Liver (tissue), 3 donors: ENCODE data around the gene HTR3A.

Experiments
- FOXA1 ChIP-seq: IDR thresholded peaks from 2 replicates; pipeline ENCODE4 v1.6.1; 2016; ENCODE audit warnings: antibody characterized with exemption
- FOXA2 ChIP-seq: IDR thresholded peaks from 2 replicates; pipeline ENCODE4 v1.6.1; 2016; ENCODE audit warnings: antibody characterized with exemption
- HNF4A ChIP-seq, 2 donors: conservative IDR thresholded peaks; 2 replicates each; pipeline ENCODE4 v1.6.1; 2016; ENCODE audit warnings: antibody characterized with exemption in 2 of 2, mild to moderate bottlenecking in 2 of 2
- HNF4G ChIP-seq: IDR thresholded peaks from 2 replicates; pipeline ENCODE4 v1.6.1; 2016; ENCODE audit warnings: antibody characterized with exemption
- RAD21 ChIP-seq, 2 donors: IDR thresholded peaks; 2 replicates each; pipeline ENCODE4 v1.6.1; 2016; ENCODE audit warnings: antibody characterized with exemption in 2 of 2, mild to moderate bottlenecking in 2 of 2
- TAF1 ChIP-seq: conservative IDR thresholded peaks from 2 replicates; pipeline ENCODE4 v1.6.1; 2016; ENCODE audit warnings: antibody characterized with exemption, mild to moderate bottlenecking
- TF ChIP-seq, protein P1 (sequence below): fragments of 150-350 bp; IDR thresholded peaks from 2 replicates; pipeline ENCODE4 v1.5.1; 2017; ENCODE audit warnings: improper control_type of control experiment, low read depth, low read length; ENCODE audit not compliant: missing input control
- TF ChIP-seq, protein P2 (sequence below): IDR thresholded peaks from 2 replicates; pipeline ENCODE4 v1.6.1; 2016; ENCODE audit warnings: antibody characterized with exemption
- TF ChIP-seq, protein P3 (sequence below): IDR thresholded peaks from 2 replicates; pipeline ENCODE4 v1.6.1; 2016; ENCODE audit warnings: antibody characterized with exemption, mild to moderate bottlenecking
- donor health status: healthy.
- donor health status: healthy.

GRCh38 chr11:113977701-113978100 lies 2.8 kb downstream of the HTR3A start:
- TF ChIP-seq, protein P1, sequence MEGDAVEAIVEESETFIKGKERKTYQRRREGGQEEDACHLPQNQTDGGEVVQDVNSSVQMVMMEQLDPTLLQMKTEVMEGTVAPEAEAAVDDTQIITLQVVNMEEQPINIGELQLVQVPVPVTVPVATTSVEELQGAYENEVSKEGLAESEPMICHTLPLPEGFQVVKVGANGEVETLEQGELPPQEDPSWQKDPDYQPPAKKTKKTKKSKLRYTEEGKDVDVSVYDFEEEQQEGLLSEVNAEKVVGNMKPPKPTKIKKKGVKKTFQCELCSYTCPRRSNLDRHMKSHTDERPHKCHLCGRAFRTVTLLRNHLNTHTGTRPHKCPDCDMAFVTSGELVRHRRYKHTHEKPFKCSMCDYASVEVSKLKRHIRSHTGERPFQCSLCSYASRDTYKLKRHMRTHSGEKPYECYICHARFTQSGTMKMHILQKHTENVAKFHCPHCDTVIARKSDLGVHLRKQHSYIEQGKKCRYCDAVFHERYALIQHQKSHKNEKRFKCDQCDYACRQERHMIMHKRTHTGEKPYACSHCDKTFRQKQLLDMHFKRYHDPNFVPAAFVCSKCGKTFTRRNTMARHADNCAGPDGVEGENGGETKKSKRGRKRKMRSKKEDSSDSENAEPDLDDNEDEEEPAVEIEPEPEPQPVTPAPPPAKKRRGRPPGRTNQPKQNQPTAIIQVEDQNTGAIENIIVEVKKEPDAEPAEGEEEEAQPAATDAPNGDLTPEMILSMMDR, result no peak
- TF ChIP-seq HNF4A (conservative IDR thresholded peaks at IDR 0.05), result no peak
- TF ChIP-seq, protein P2, sequence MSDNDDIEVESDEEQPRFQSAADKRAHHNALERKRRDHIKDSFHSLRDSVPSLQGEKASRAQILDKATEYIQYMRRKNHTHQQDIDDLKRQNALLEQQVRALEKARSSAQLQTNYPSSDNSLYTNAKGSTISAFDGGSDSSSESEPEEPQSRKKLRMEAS, result no peak
- TF ChIP-seq, protein P3, sequence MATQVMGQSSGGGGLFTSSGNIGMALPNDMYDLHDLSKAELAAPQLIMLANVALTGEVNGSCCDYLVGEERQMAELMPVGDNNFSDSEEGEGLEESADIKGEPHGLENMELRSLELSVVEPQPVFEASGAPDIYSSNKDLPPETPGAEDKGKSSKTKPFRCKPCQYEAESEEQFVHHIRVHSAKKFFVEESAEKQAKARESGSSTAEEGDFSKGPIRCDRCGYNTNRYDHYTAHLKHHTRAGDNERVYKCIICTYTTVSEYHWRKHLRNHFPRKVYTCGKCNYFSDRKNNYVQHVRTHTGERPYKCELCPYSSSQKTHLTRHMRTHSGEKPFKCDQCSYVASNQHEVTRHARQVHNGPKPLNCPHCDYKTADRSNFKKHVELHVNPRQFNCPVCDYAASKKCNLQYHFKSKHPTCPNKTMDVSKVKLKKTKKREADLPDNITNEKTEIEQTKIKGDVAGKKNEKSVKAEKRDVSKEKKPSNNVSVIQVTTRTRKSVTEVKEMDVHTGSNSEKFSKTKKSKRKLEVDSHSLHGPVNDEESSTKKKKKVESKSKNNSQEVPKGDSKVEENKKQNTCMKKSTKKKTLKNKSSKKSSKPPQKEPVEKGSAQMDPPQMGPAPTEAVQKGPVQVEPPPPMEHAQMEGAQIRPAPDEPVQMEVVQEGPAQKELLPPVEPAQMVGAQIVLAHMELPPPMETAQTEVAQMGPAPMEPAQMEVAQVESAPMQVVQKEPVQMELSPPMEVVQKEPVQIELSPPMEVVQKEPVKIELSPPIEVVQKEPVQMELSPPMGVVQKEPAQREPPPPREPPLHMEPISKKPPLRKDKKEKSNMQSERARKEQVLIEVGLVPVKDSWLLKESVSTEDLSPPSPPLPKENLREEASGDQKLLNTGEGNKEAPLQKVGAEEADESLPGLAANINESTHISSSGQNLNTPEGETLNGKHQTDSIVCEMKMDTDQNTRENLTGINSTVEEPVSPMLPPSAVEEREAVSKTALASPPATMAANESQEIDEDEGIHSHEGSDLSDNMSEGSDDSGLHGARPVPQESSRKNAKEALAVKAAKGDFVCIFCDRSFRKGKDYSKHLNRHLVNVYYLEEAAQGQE, result no peak
- no peak for TF ChIP-seq TAF1
- no peak for TF ChIP-seq FOXA1
- no peak for TF ChIP-seq HNF4G
- no peak for TF ChIP-seq FOXA2
- no peak for TF ChIP-seq RAD21 (IDR thresholded peaks at IDR 0.05)
